GM23248 (cell line): Measurements from ENCODE around the gene RDH16. TPM values are rescaled to one million over a fixed set of nuclear protein-coding genes. Genes with fewer than 3 reads are reported as not detected.

ENCODE experiments used
- DNase-seq: peaks from one replicate; pipeline ENCODE4 v3.0.0-alpha.2; 2015
- H2AFZ ChIP-seq: fragments of 200-600 bp; sonication (generic); 2 replicates; pipeline ENCODE4 v1.6.1; 2016; ENCODE audit warnings: antibody characterized with exemption
- H3F3A ChIP-seq: fragments of 200-600 bp; sonication (generic); 2 replicates; pipeline ENCODE4 v1.6.1; 2016; ENCODE audit warnings: mild to moderate bottlenecking, antibody characterized with exemption, mixed run types; ENCODE audit not compliant: insufficient read depth
- H3K27ac ChIP-seq: fragments of 200-600 bp; sonication (generic); 2 replicates; pipeline ENCODE4 v1.5.1; 2016; ENCODE audit warnings: mild to moderate bottlenecking
- H3K27me3 ChIP-seq: fragments of 200-600 bp; sonication (generic); replicated peaks from 2 replicates; pipeline ENCODE4 v1.6.1; 2016; ENCODE audit warnings: mild to moderate bottlenecking; ENCODE audit not compliant: insufficient read depth
- H3K36me3 ChIP-seq: fragments of 200-600 bp; sonication (generic); 2 replicates; pipeline ENCODE4 v1.6.1; 2016; ENCODE audit warnings: low read depth, mild to moderate bottlenecking
- H3K4me1 ChIP-seq: fragments of 200-600 bp; sonication (generic); 2 replicates; pipeline ENCODE4 v1.6.1; 2016; ENCODE audit warnings: mild to moderate bottlenecking; ENCODE audit not compliant: insufficient read depth
- H3K4me2 ChIP-seq: fragments of 200-600 bp; sonication (generic); one replicate; pipeline ENCODE4 v1.6.1; 2016; ENCODE audit warnings: mild to moderate bottlenecking; ENCODE audit not compliant: unreplicated experiment
- H3K4me3 ChIP-seq: fragments of 200-600 bp; sonication (generic); 2 replicates; pipeline ENCODE4 v1.5.1; 2016; ENCODE audit warnings: mild to moderate bottlenecking
- H3K79me2 ChIP-seq: fragments of 200-600 bp; sonication (generic); 2 replicates; pipeline ENCODE4 v1.6.1; 2016; ENCODE audit warnings: mild to moderate bottlenecking; ENCODE audit not compliant: insufficient read depth
- H3K9ac ChIP-seq: fragments of 200-600 bp; sonication (generic); 2 replicates; pipeline ENCODE4 v1.6.1; 2016; ENCODE audit warnings: mild to moderate bottlenecking
- H3K9me2 ChIP-seq: fragments of 200-600 bp; sonication (generic); 2 replicates; pipeline ENCODE4 v1.6.1; 2016; ENCODE audit warnings: mixed run types, mild to moderate bottlenecking, moderate library complexity; ENCODE audit not compliant: insufficient read depth
- H3K9me3 ChIP-seq: fragments of 200-600 bp; sonication (generic); one replicate; pipeline ENCODE4 v1.6.1; 2017; ENCODE audit warnings: low read depth
- H4K20me1 ChIP-seq: fragments of 200-600 bp; sonication (generic); 2 replicates; pipeline ENCODE4 v1.6.0; 2016; ENCODE audit not compliant: insufficient read depth
- EZH2 ChIP-seq: fragments of 200-600 bp; sonication (generic); IDR thresholded peaks from 2 replicates; pipeline ENCODE4 v1.6.1; 2018; ENCODE audit warnings: antibody characterized with exemption, mild to moderate bottlenecking; ENCODE audit not compliant: insufficient read depth, poor library complexity, severe bottlenecking
- EZH2phosphoT487 ChIP-seq: fragments of 200-600 bp; sonication (generic); IDR thresholded peaks from 2 replicates; pipeline ENCODE4 v1.6.1; 2018; ENCODE audit warnings: antibody characterized with exemption, moderate library complexity, mild to moderate bottlenecking, low read depth; ENCODE audit not compliant: insufficient read depth
- WGBS, 2 experiments: methylation state at CpG; one replicate each; pipeline ENCODE4 v1.1.6; 2015 to 2017; ENCODE audit warnings: low lambda C conversion rate in 2 of 2, low coverage in 1 of 2; ENCODE audit errors: missing lambda C conversion rate in 2 of 2; 5-methylcytosine and 5-hydroxymethylcytosine counted together
- in situ Hi-C: fragments of 300-500 bp; cut with MboI; formaldehyde crosslinking; loops from 2 replicates; pipeline ENCODE4 v1.15.0; 2020
- polyA plus RNA-seq: library from polyadenylated mRNA; unstranded; fragments of >200 nt; fragmentation: Nextera tagmentation; extraction: Ambion mirVana; gene quantifications from 2 replicates; pipeline ENCODE4 v1.2.1, GENCODE V29; 2016
- total RNA-seq: library from RNA; depleted of rRNA; stranded (reverse); fragments of >200 nt; shearing (Covaris generic); gene quantifications from 2 replicates; pipeline ENCODE4 v1.2.3, GENCODE V29; 2014

The RDH16 gene
- total and polyA plus RNA-seq, 2 experiments from 2014 or later: not detected

GRCh38 chr12:56995201-56995929, 38.0 kb upstream of the RDH16 start:
- TF ChIP-seq EZH2: no peak
- no peak for TF ChIP-seq EZH2phosphoT487
- H3K9ac ChIP-seq: no peak overlapping the region
- no peaks in the 10 kb centered on the region for H4K20me1 ChIP-seq
- no peak overlapping the region for H3K27ac ChIP-seq
- no peaks in the 10 kb centered on the region for H3K9me3 ChIP-seq
- in situ Hi-C loops: no loop called here
- no peak overlapping the region for H3K4me2 ChIP-seq
- H3K36me3 ChIP-seq: no peaks in the 10 kb centered on the region
- H3K27me3 ChIP-seq: no peaks in the 10 kb centered on the region; the same call in 1 of the 2 replicates
- no peak for DNase-seq
- no peak overlapping the region for H3K4me3 ChIP-seq
- no peaks in the 10 kb centered on the region for H3K9me2 ChIP-seq
- WGBS, 2 experiments: 89% methylated on average over 26 of the region's 26 CpGs
- peaks cover 6% of the 10 kb centered on the region; the same call in 1 of the 2 replicates for H3F3A ChIP-seq
- peaks cover 15% of the 10 kb centered on the region for H3K79me2 ChIP-seq
- no peak overlapping the region for H2AFZ ChIP-seq
- peaks cover 11% of the 10 kb centered on the region for H3K4me1 ChIP-seq

- TF ChIP-seq EZH2phosphoT487 (no peak), EZH2 (no peak)
- in situ Hi-C loops: no loop called here
These were observed 36.9 kb upstream of the RDH16 start for GRCh38 chr12:56994231-56994746.

GRCh38 chr12:56993346-56993745, 35.9 kb upstream of the RDH16 start:
- Histone ChIP-seq H3K4me3 (no peak overlapping the region), H3K4me1 (no peaks in the 10 kb centered on the region), H3K4me2 (no peak overlapping the region), H3F3A (no peaks in the 10 kb centered on the region), H3K9me3 (no peaks in the 10 kb centered on the region), H2AFZ (no peak overlapping the region), H3K9ac (no peak overlapping the region), H3K27me3 (no peaks in the 10 kb centered on the region; the same call in 1 of the 2 replicates), H4K20me1 (no peaks in the 10 kb centered on the region), H3K27ac (no peak overlapping the region), H3K79me2 (peaks cover 2% of the 10 kb centered on the region; the same call in 1 of the 2 replicates), H3K9me2 (no peaks in the 10 kb centered on the region), H3K36me3 (no peaks in the 10 kb centered on the region)
- in situ Hi-C loops: no loop called here
- no peak for TF ChIP-seq EZH2
- no peak for TF ChIP-seq EZH2phosphoT487
- 56 to 72% methylated on average over 8 to 10 of the region's 10 CpGs for WGBS, 2 experiments
- DNase-seq: no peak

More at GRCh38 chr12:56994231-56994746, 36.9 kb upstream of the RDH16 start:
- H3K9me2 ChIP-seq: no peaks in the 10 kb centered on the region
- 48 to 50% methylated on average over 10 of the region's 10 CpGs for WGBS, 2 experiments
- no peaks in the 10 kb centered on the region for H4K20me1 ChIP-seq
- DNase-seq: no peak
- H3F3A ChIP-seq: no peaks in the 10 kb centered on the region
- peaks cover 12% of the 10 kb centered on the region for H3K79me2 ChIP-seq
- no peaks in the 10 kb centered on the region for H3K36me3 ChIP-seq
- no peak overlapping the region for H3K4me2 ChIP-seq
- H2AFZ ChIP-seq: no peak overlapping the region
- H3K4me1 ChIP-seq: peaks cover under 1% of the 10 kb centered on the region; the same call in 1 of the 2 replicates
- no peaks in the 10 kb centered on the region for H3K9me3 ChIP-seq
- no peak overlapping the region for H3K27ac ChIP-seq
- H3K9ac ChIP-seq: no peak overlapping the region
- no peak overlapping the region for H3K4me3 ChIP-seq
- H3K27me3 ChIP-seq: no peaks in the 10 kb centered on the region; the same call in 1 of the 2 replicates

GRCh38 chr12:56991319-56992246, 34.2 kb upstream of the RDH16 start:
- Histone ChIP-seq H3K27me3 (no peaks in the 10 kb centered on the region; the same call in 1 of the 2 replicates), H3K4me3 (no peak overlapping the region), H4K20me1 (no peaks in the 10 kb centered on the region), H3K36me3 (no peaks in the 10 kb centered on the region), H3K9me2 (no peaks in the 10 kb centered on the region), H3K4me2 (no peak overlapping the region), H3F3A (no peaks in the 10 kb centered on the region), H3K9ac (no peak overlapping the region), H3K4me1 (no peaks in the 10 kb centered on the region), H3K9me3 (no peaks in the 10 kb centered on the region), H3K27ac (no peak overlapping the region), H3K79me2 (no peaks in the 10 kb centered on the region), H2AFZ (no peak overlapping the region)
- in situ Hi-C loops: no loop called here
- WGBS, 2 experiments: 53 to 59% methylated on average over 8 of the region's 8 CpGs
- DNase-seq: no peak
- TF ChIP-seq EZH2 (no peak), EZH2phosphoT487 (no peak)
